ENCODE measurements around the gene CACNA2D3. TPM values are rescaled to one million over a fixed set of nuclear protein-coding genes. Genes with fewer than 3 reads are reported as not detected.

CACNA2D3 gene
- total and polyA plus RNA-seq, 2 experiments from 2014 or later: 1.1 to 2.5 TPM

GRCh38 chr3:54578417-54578816 lies 456.1 kb downstream of the CACNA2D3 start:
- Histone ChIP-seq H3K4me3 (no peak overlapping the region), H3K27me3 (no peaks in the 10 kb centered on the region), H2AFZ (no peak overlapping the region), H3K36me3 (replicated peaks; ENCODE audit: insufficient read depth, low read depth) (no peaks in the 10 kb centered on the region), H3K4me1 (ENCODE audit: insufficient read depth) (no peaks in the 10 kb centered on the region), H4K20me1 (ENCODE audit: insufficient read depth, poor library complexity, severe bottlenecking) (no peaks in the 10 kb centered on the region), H3K27ac (no peak overlapping the region), H3K9me2 (replicated peaks; ENCODE audit: insufficient read depth) (no peaks in the 10 kb centered on the region), H3K79me2 (no peaks in the 10 kb centered on the region), H3K9me3 (ENCODE audit: low read depth) (no peaks in the 10 kb centered on the region), H3K4me2 (no peak overlapping the region)
- TF ChIP-seq EZH2 (IDR thresholded peaks at IDR 0.05; ENCODE audit: borderline replicate concordance) (no peak), CTCF (IDR thresholded peaks at IDR 0.05; ENCODE audit: poor library complexity) (no peak)
- peak; percentile 13 for DNase-seq (ENCODE audit: low spot score)
- 80% methylated on average over 7 of the region's 7 CpGs for WGBS (ENCODE audit: low lambda C conversion rate, missing lambda C conversion rate)

GRCh38 chr3:54580453-54580852 lies 458.1 kb downstream of the CACNA2D3 start:
- DNase-seq (ENCODE audit: low spot score): no peak
- WGBS (ENCODE audit: low lambda C conversion rate, missing lambda C conversion rate): 90% methylated on average over 6 of the region's 6 CpGs
- no peak overlapping the region for H2AFZ ChIP-seq
- TF ChIP-seq EZH2phosphoT487 (IDR thresholded peaks at IDR 0.05; ENCODE audit: low read depth, severe bottlenecking, unreplicated experiment) (no peak), CTCF (IDR thresholded peaks at IDR 0.05; ENCODE audit: poor library complexity) (no peak), EZH2 (IDR thresholded peaks at IDR 0.05; ENCODE audit: borderline replicate concordance) (no peak)
- H3K4me1 ChIP-seq (ENCODE audit: insufficient read depth): no peaks in the 10 kb centered on the region
- H3K4me2 ChIP-seq: no peak overlapping the region
- H3K9me3 ChIP-seq (ENCODE audit: low read depth): no peaks in the 10 kb centered on the region
- H3K27ac ChIP-seq: no peak overlapping the region
- no peaks in the 10 kb centered on the region for H3K27me3 ChIP-seq
- H4K20me1 ChIP-seq (ENCODE audit: insufficient read depth, poor library complexity, severe bottlenecking): no peaks in the 10 kb centered on the region
- H3K9me2 ChIP-seq (replicated peaks; ENCODE audit: insufficient read depth): no peaks in the 10 kb centered on the region
- H3K36me3 ChIP-seq (replicated peaks; ENCODE audit: insufficient read depth, low read depth): no peaks in the 10 kb centered on the region
- H3K4me3 ChIP-seq: no peak overlapping the region
- H3K79me2 ChIP-seq: no peaks in the 10 kb centered on the region

DNA sequence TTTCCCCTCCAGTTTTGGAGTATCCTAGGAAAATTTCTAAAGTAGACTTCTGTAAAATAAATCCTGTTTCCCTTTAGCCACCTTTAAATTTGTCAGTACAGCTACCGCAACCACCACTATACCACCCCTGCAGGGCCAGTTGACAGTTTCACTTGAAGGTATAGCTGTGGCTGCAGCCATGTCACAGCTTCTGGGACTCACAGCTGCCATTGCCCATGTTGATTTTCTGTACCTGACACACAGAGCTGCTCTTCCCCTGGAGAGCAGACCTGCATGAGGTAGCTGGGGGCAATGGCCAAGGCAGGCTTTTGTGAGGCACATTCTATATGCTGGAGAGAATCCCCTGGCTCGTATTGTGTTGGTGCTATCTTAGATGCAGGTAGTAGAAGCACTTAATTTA lies 460.1 kb downstream of the CACNA2D3 start:
- TF ChIP-seq EZH2phosphoT487 (IDR thresholded peaks at IDR 0.05; ENCODE audit: low read depth, severe bottlenecking, unreplicated experiment) (no peak), EZH2 (IDR thresholded peaks at IDR 0.05; ENCODE audit: borderline replicate concordance) (no peak), CTCF (IDR thresholded peaks at IDR 0.05; ENCODE audit: poor library complexity) (no peak)
- no peaks in the 10 kb centered on the region for H3K27me3 ChIP-seq
- no peak overlapping the region for H3K27ac ChIP-seq
- H3K36me3 ChIP-seq (replicated peaks; ENCODE audit: insufficient read depth, low read depth): no peaks in the 10 kb centered on the region
- no peak overlapping the region for H3K4me2 ChIP-seq
- H3K9me2 ChIP-seq (replicated peaks; ENCODE audit: insufficient read depth): no peaks in the 10 kb centered on the region
- no peaks in the 10 kb centered on the region for H3K4me1 ChIP-seq (ENCODE audit: insufficient read depth)
- no peaks in the 10 kb centered on the region for H3K79me2 ChIP-seq
- no peaks in the 10 kb centered on the region for H4K20me1 ChIP-seq (ENCODE audit: insufficient read depth, poor library complexity, severe bottlenecking)
- no peaks in the 10 kb centered on the region for H3K9me3 ChIP-seq (ENCODE audit: low read depth)
- no peak overlapping the region for H2AFZ ChIP-seq
- no peak for DNase-seq (ENCODE audit: low spot score)
- no peak overlapping the region for H3K4me3 ChIP-seq
- WGBS (ENCODE audit: low lambda C conversion rate, missing lambda C conversion rate): 76% methylated on average over 2 of the region's 2 CpGs

DNA sequence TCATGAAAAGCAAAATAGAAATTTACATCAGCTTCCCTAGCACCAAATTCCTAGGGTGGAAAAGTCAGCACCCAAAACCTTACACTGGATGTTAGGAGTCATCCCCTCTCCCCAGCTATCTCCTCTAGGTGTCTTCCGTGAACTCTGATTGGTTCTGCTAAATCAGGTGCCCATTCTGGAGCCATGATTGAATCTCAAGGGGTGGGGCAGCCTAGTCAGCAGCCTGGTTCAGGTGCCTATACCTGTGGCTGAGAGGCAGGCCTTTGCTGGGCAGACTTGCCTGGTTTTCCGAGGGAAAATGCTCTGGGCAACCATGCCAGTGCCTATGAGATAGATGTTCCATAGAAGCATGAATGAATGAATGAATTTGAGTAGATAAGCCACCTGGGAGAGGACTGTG lies 468.8 kb downstream of the CACNA2D3 start:
- no peaks in the 10 kb centered on the region for H4K20me1 ChIP-seq (ENCODE audit: insufficient read depth, poor library complexity, severe bottlenecking)
- no peak for DNase-seq (ENCODE audit: low spot score)
- no peaks in the 10 kb centered on the region for H3K9me2 ChIP-seq (replicated peaks; ENCODE audit: insufficient read depth)
- no peaks in the 10 kb centered on the region for H3K9me3 ChIP-seq (ENCODE audit: low read depth)
- no peaks in the 10 kb centered on the region for H3K4me1 ChIP-seq (ENCODE audit: insufficient read depth)
- WGBS (ENCODE audit: low lambda C conversion rate, missing lambda C conversion rate): 87% methylated on average over 2 of the region's 2 CpGs
- H3K27ac ChIP-seq: no peak overlapping the region
- no peak overlapping the region for H3K4me3 ChIP-seq
- no peak overlapping the region for H2AFZ ChIP-seq
- peaks cover 3% of the 10 kb centered on the region for H3K27me3 ChIP-seq
- H3K4me2 ChIP-seq: no peak overlapping the region
- H3K36me3 ChIP-seq (replicated peaks; ENCODE audit: insufficient read depth, low read depth): no peaks in the 10 kb centered on the region
- no peak for TF ChIP-seq CTCF (IDR thresholded peaks at IDR 0.05; ENCODE audit: poor library complexity)
- TF ChIP-seq EZH2 (IDR thresholded peaks at IDR 0.05; ENCODE audit: borderline replicate concordance): no peak
- no peak for TF ChIP-seq EZH2phosphoT487 (IDR thresholded peaks at IDR 0.05; ENCODE audit: low read depth, severe bottlenecking, unreplicated experiment)
- H3K79me2 ChIP-seq: no peaks in the 10 kb centered on the region

All from hepatocyte (in vitro differentiated cells).